Measurements from ENCODE around the gene CSGALNACT2.
"Not testable (repeated sequence)": the region's sequence is repeated elsewhere in the genome, so short reads cannot be mapped to it uniquely, and the experiment has no call there.

Gene CSGALNACT2

GRCh38 chr10:43218951-43219837 lies 80.9 kb downstream of the CSGALNACT2 start:
- Histone ChIP-seq H3K27me3 (ENCODE audit: control insufficient read depth in 1 of 2, insufficient read depth in 2 of 2, low read length in 2 of 2) (peaks cover 2 to 7% of the 10 kb centered on the region in 2 donors), H3K27ac (ENCODE audit: low read length) (no peak overlapping the region), H3K9ac (ENCODE audit: low read length in 2 of 2) (no peak overlapping the region), H3K9me3 (ENCODE audit: control insufficient read depth in 2 of 2, low read length in 2 of 2) (no peaks in the 10 kb centered on the region), H3K4me3 (ENCODE audit: low read length in 2 of 2) (no peak overlapping the region), H3K36me3 (ENCODE audit: control insufficient read depth in 2 of 2, insufficient read depth in 2 of 2, low read length in 2 of 2) (no peaks in the 10 kb centered on the region), H3K4me1 (ENCODE audit: control insufficient read depth, insufficient read depth, low read length) (no peaks in the 10 kb centered on the region)

- peaks cover 2 to 7% of the 10 kb centered on the region in 2 donors for H3K27me3 ChIP-seq (ENCODE audit: control insufficient read depth in 1 of 2, insufficient read depth in 2 of 2, low read length in 2 of 2)
- H3K27ac ChIP-seq (ENCODE audit: low read length) = no peak overlapping the region
- no peak overlapping the region for H3K9ac ChIP-seq (ENCODE audit: low read length in 2 of 2)
- H3K4me3 ChIP-seq (ENCODE audit: low read length in 2 of 2) = no peak overlapping the region
- H3K36me3 ChIP-seq (ENCODE audit: control insufficient read depth in 2 of 2, insufficient read depth in 2 of 2, low read length in 2 of 2) = no peaks in the 10 kb centered on the region
- H3K9me3 ChIP-seq (ENCODE audit: control insufficient read depth in 2 of 2, low read length in 2 of 2) = no peaks in the 10 kb centered on the region
- H3K4me1 ChIP-seq (ENCODE audit: control insufficient read depth, insufficient read depth, low read length) = no peaks in the 10 kb centered on the region
These were observed 81.6 kb downstream of the CSGALNACT2 start for GRCh38 chr10:43219848-43220247.

- not testable (repeated sequence) for H3K4me1 ChIP-seq (ENCODE audit: control insufficient read depth, insufficient read depth, low read length); H3K9ac ChIP-seq (ENCODE audit: low read length in 2 of 2); H3K36me3 ChIP-seq (ENCODE audit: control insufficient read depth in 2 of 2, insufficient read depth in 2 of 2, low read length in 2 of 2); H3K9me3 ChIP-seq (ENCODE audit: control insufficient read depth in 2 of 2, low read length in 2 of 2); H3K27me3 ChIP-seq (ENCODE audit: control insufficient read depth in 1 of 2, insufficient read depth in 2 of 2, low read length in 2 of 2); H3K4me3 ChIP-seq (ENCODE audit: low read length in 2 of 2); H3K27ac ChIP-seq (ENCODE audit: low read length)
These were observed 82.0 kb downstream of the CSGALNACT2 start for GRCh38 chr10:43220251-43220650.

- H3K27me3 ChIP-seq (ENCODE audit: control insufficient read depth in 1 of 2, insufficient read depth in 2 of 2, low read length in 2 of 2) = peaks cover 2 to 7% of the 10 kb centered on the region in 2 donors
- H3K36me3 ChIP-seq (ENCODE audit: control insufficient read depth in 2 of 2, insufficient read depth in 2 of 2, low read length in 2 of 2) = no peaks in the 10 kb centered on the region
- no peaks in the 10 kb centered on the region for H3K9me3 ChIP-seq (ENCODE audit: control insufficient read depth in 2 of 2, low read length in 2 of 2)
- H3K4me3 ChIP-seq (ENCODE audit: low read length in 2 of 2) = no peak overlapping the region
- no peak overlapping the region for H3K27ac ChIP-seq (ENCODE audit: low read length)
- no peaks in the 10 kb centered on the region for H3K4me1 ChIP-seq (ENCODE audit: control insufficient read depth, insufficient read depth, low read length)
- H3K9ac ChIP-seq (ENCODE audit: low read length in 2 of 2) = no peak overlapping the region
These were observed 82.6 kb downstream of the CSGALNACT2 start for GRCh38 chr10:43220657-43221418.

GRCh38 chr10:43221419-43222209 lies 83.4 kb downstream of the CSGALNACT2 start:
- no peak overlapping the region for H3K4me3 ChIP-seq (ENCODE audit: low read length in 2 of 2)
- H3K9ac ChIP-seq (ENCODE audit: low read length in 2 of 2) = no peak overlapping the region
- no peaks in the 10 kb centered on the region for H3K36me3 ChIP-seq (ENCODE audit: control insufficient read depth in 2 of 2, insufficient read depth in 2 of 2, low read length in 2 of 2)
- H3K27ac ChIP-seq (ENCODE audit: low read length) = no peak overlapping the region
- no peaks in the 10 kb centered on the region for H3K9me3 ChIP-seq (ENCODE audit: control insufficient read depth in 2 of 2, low read length in 2 of 2)
- H3K4me1 ChIP-seq (ENCODE audit: control insufficient read depth, insufficient read depth, low read length) = no peaks in the 10 kb centered on the region
- peaks cover 2 to 7% of the 10 kb centered on the region in 2 donors for H3K27me3 ChIP-seq (ENCODE audit: control insufficient read depth in 1 of 2, insufficient read depth in 2 of 2, low read length in 2 of 2)

- Histone ChIP-seq H3K27me3 (ENCODE audit: control insufficient read depth in 1 of 2, insufficient read depth in 2 of 2, low read length in 2 of 2) (peaks cover 2 to 7% of the 10 kb centered on the region in 2 donors), H3K9me3 (ENCODE audit: control insufficient read depth in 2 of 2, low read length in 2 of 2) (no peaks in the 10 kb centered on the region), H3K4me1 (ENCODE audit: control insufficient read depth, insufficient read depth, low read length) (no peaks in the 10 kb centered on the region), H3K27ac (ENCODE audit: low read length) (no peak overlapping the region), H3K36me3 (ENCODE audit: control insufficient read depth in 2 of 2, insufficient read depth in 2 of 2, low read length in 2 of 2) (no peaks in the 10 kb centered on the region), H3K9ac (ENCODE audit: low read length in 2 of 2) (no peak overlapping the region), H3K4me3 (ENCODE audit: low read length in 2 of 2) (no peak overlapping the region)
These were observed 84.0 kb downstream of the CSGALNACT2 start for GRCh38 chr10:43222210-43222720.

- H3K9me3 ChIP-seq (ENCODE audit: control insufficient read depth in 2 of 2, low read length in 2 of 2) = no peaks in the 10 kb centered on the region
- H3K9ac ChIP-seq (ENCODE audit: low read length in 2 of 2) = no peak overlapping the region
- H3K4me3 ChIP-seq (ENCODE audit: low read length in 2 of 2) = no peak overlapping the region
- no peaks in the 10 kb centered on the region for H3K4me1 ChIP-seq (ENCODE audit: control insufficient read depth, insufficient read depth, low read length)
- peaks cover 2 to 9% of the 10 kb centered on the region in 2 donors for H3K27me3 ChIP-seq (ENCODE audit: control insufficient read depth in 1 of 2, insufficient read depth in 2 of 2, low read length in 2 of 2)
- no peak overlapping the region for H3K27ac ChIP-seq (ENCODE audit: low read length)
- no peaks in the 10 kb centered on the region for H3K36me3 ChIP-seq (ENCODE audit: control insufficient read depth in 2 of 2, insufficient read depth in 2 of 2, low read length in 2 of 2)
These were observed 84.8 kb downstream of the CSGALNACT2 start for GRCh38 chr10:43223056-43223455.

- Histone ChIP-seq H3K9ac (ENCODE audit: low read length in 2 of 2) (no peak overlapping the region), H3K36me3 (ENCODE audit: control insufficient read depth in 2 of 2, insufficient read depth in 2 of 2, low read length in 2 of 2) (no peaks in the 10 kb centered on the region), H3K27me3 (ENCODE audit: control insufficient read depth in 1 of 2, insufficient read depth in 2 of 2, low read length in 2 of 2) (peaks cover 11 to 20% of the 10 kb centered on the region in 2 donors), H3K27ac (ENCODE audit: low read length) (no peak overlapping the region), H3K9me3 (ENCODE audit: control insufficient read depth in 2 of 2, low read length in 2 of 2) (no peaks in the 10 kb centered on the region), H3K4me3 (ENCODE audit: low read length in 2 of 2) (no peak overlapping the region), H3K4me1 (ENCODE audit: control insufficient read depth, insufficient read depth, low read length) (peaks cover 5% of the 10 kb centered on the region)
These were observed 86.1 kb downstream of the CSGALNACT2 start for GRCh38 chr10:43224321-43224720.

- H3K27me3 ChIP-seq (ENCODE audit: control insufficient read depth in 1 of 2, insufficient read depth in 2 of 2, low read length in 2 of 2) = peaks cover 12 to 28% of the 10 kb centered on the region in 2 donors
- no peak overlapping the region for H3K27ac ChIP-seq (ENCODE audit: low read length)
- peaks cover 12% of the 10 kb centered on the region for H3K4me1 ChIP-seq (ENCODE audit: control insufficient read depth, insufficient read depth, low read length)
- H3K4me3 ChIP-seq (ENCODE audit: low read length in 2 of 2) = no peak overlapping the region
- H3K9ac ChIP-seq (ENCODE audit: low read length in 2 of 2) = no peak overlapping the region
- no peaks in the 10 kb centered on the region for H3K36me3 ChIP-seq (ENCODE audit: control insufficient read depth in 2 of 2, insufficient read depth in 2 of 2, low read length in 2 of 2)
- no peaks in the 10 kb centered on the region for H3K9me3 ChIP-seq (ENCODE audit: control insufficient read depth in 2 of 2, low read length in 2 of 2)
These were observed 87.0 kb downstream of the CSGALNACT2 start for GRCh38 chr10:43225004-43225786.

GRCh38 chr10:43225787-43226153 lies 87.5 kb downstream of the CSGALNACT2 start:
- H3K9ac ChIP-seq (ENCODE audit: low read length in 2 of 2) = no peak overlapping the region
- peaks cover 13% of the 10 kb centered on the region for H3K4me1 ChIP-seq (ENCODE audit: control insufficient read depth, insufficient read depth, low read length)
- H3K36me3 ChIP-seq (ENCODE audit: control insufficient read depth in 2 of 2, insufficient read depth in 2 of 2, low read length in 2 of 2) = no peaks in the 10 kb centered on the region
- no peak overlapping the region for H3K27ac ChIP-seq (ENCODE audit: low read length)
- H3K9me3 ChIP-seq (ENCODE audit: control insufficient read depth in 2 of 2, low read length in 2 of 2) = no peaks in the 10 kb centered on the region
- peaks cover 16 to 34% of the 10 kb centered on the region in 2 donors for H3K27me3 ChIP-seq (ENCODE audit: control insufficient read depth in 1 of 2, insufficient read depth in 2 of 2, low read length in 2 of 2)
- no peak overlapping the region for H3K4me3 ChIP-seq (ENCODE audit: low read length in 2 of 2)
